HL-60/S4 treated with phorbol 12-myristate 13-acetate at 8.2 ng/mL for 4 days and 3 days (cell line): ENCODE measurements around the gene SBK1.

Source experiments
- in situ Hi-C: fragments of 300-500 bp; cut with MboI; formaldehyde crosslinking; loops from 2 replicates; pipeline ENCODE4 v1.15.0; 2022; ENCODE audit warnings: low sequenced_read_pairs

SBK1 gene

GRCh38 chr16:28291651-28292626 lies at the start of gene SBK1:
SBK1 (plus strand) TSS chr16:28292525; CDS start chr16:28317392, 24,867 bp downstream.
- in situ Hi-C loops: loop anchor here (10.0 to 25.0 kb wide), 2 partner anchors 57 to 295 kb away; partner anchors contain the start of gene SULT1A2

- in situ Hi-C loops: loop anchor here (25.0 kb wide), 1 partner anchor 287 kb away; no protein-coding TSS in a partner anchor
Measured at GRCh38 chr16:28249483-28249882, 42.8 kb upstream of the SBK1 start.

GRCh38 chr16:28250999-28251398 lies 41.3 kb upstream of the SBK1 start:
- in situ Hi-C loops: no loop called here

- in situ Hi-C loops: no loop called here
Measured at GRCh38 chr16:28254158-28254557, 38.2 kb upstream of the SBK1 start.

- in situ Hi-C loops: no loop called here
Measured at GRCh38 chr16:28255838-28256237, 36.5 kb upstream of the SBK1 start.

- in situ Hi-C loops: no loop called here
Measured at GRCh38 chr16:28257256-28257655, 35.1 kb upstream of the SBK1 start.

GRCh38 chr16:28258567-28258966 lies 33.8 kb upstream of the SBK1 start:
- in situ Hi-C loops: no loop called here

GRCh38 chr16:28259091-28259780 lies 33.1 kb upstream of the SBK1 start:
- in situ Hi-C loops: no loop called here

GRCh38 chr16:28259781-28260150 lies 32.6 kb upstream of the SBK1 start:
- in situ Hi-C loops: no loop called here

- in situ Hi-C loops: no loop called here
Measured at GRCh38 chr16:28260193-28260592, 32.1 kb upstream of the SBK1 start.

GRCh38 chr16:28261942-28262341 lies 30.4 kb upstream of the SBK1 start:
- in situ Hi-C loops: no loop called here

GRCh38 chr16:28263305-28263704 lies 29.0 kb upstream of the SBK1 start:
- in situ Hi-C loops: no loop called here

- in situ Hi-C loops: no loop called here
Measured at GRCh38 chr16:28264656-28265055, 27.7 kb upstream of the SBK1 start.

- in situ Hi-C loops: no loop called here
Measured at GRCh38 chr16:28265822-28266221, 26.5 kb upstream of the SBK1 start.

GRCh38 chr16:28267356-28267755 lies 25.0 kb upstream of the SBK1 start:
- in situ Hi-C loops: no loop called here

GRCh38 chr16:28273511-28273910 lies 18.8 kb upstream of the SBK1 start:
- in situ Hi-C loops: no loop called here

GRCh38 chr16:28274676-28275075 lies 17.6 kb upstream of the SBK1 start:
- in situ Hi-C loops: loop anchor here (25.0 kb wide), 1 partner anchor 313 kb away; the partner anchor contains the start of gene SULT1A2

GRCh38 chr16:28276301-28276700 lies 16.0 kb upstream of the SBK1 start:
- in situ Hi-C loops: loop anchor here (25.0 kb wide), 1 partner anchor 311 kb away; the partner anchor contains the start of gene SULT1A2

- in situ Hi-C loops: loop anchor here (25.0 kb wide), 1 partner anchor 310 kb away; the partner anchor contains the start of gene SULT1A2
Measured at GRCh38 chr16:28277537-28278388, 14.6 kb upstream of the SBK1 start.

- in situ Hi-C loops: loop anchor here (25.0 kb wide), 1 partner anchor 308 kb away; the partner anchor contains the start of gene SULT1A2
Measured at GRCh38 chr16:28279006-28279405, 13.3 kb upstream of the SBK1 start.
